Suprapubic skin (tissue), 4 donors: ENCODE data around the gene PRXL2A. TPM values are rescaled to one million over a fixed set of nuclear protein-coding genes. Genes with fewer than 3 reads are reported as not detected.
"Not testable (repeated sequence)": the region's sequence is repeated elsewhere in the genome, so short reads cannot be mapped to it uniquely, and the experiment has no call there.

Source experiments
- DNase-seq, 2 donors: peaks; one replicate each; pipeline ENCODE4 v3.0.0-alpha.2; 2019; ENCODE audit warnings: low spot score in 2 of 2
- H3K27ac ChIP-seq: fragments of 200-600 bp; sonication (generic); one replicate; pipeline ENCODE4 v1.5.1; 2019
- H3K27me3 ChIP-seq: fragments of 200-600 bp; sonication (generic); one replicate; pipeline ENCODE4 v1.5.1; 2019
- H3K36me3 ChIP-seq: fragments of 200-600 bp; sonication (generic); one replicate; pipeline ENCODE4 v1.5.1; 2019
- H3K4me1 ChIP-seq: fragments of 200-600 bp; sonication (generic); one replicate; pipeline ENCODE4 v1.5.1; 2019
- H3K4me3 ChIP-seq: fragments of 200-600 bp; sonication (generic); one replicate; pipeline ENCODE4 v1.5.1; 2019; ENCODE audit warnings: mild to moderate bottlenecking
- H3K9me3 ChIP-seq: fragments of 200-600 bp; sonication (generic); one replicate; pipeline ENCODE4 v1.5.1; 2019
- CTCF ChIP-seq, 2 donors: fragments of 200-600 bp in 1 of 2; fragments of 450-650 bp in 1 of 2; sonication (generic) in 1 of 2; IDR thresholded peaks; one replicate each; pipeline ENCODE4 v1.5.1; 2016 to 2019; ENCODE audit warnings: antibody characterized with exemption in 2 of 2, mild to moderate bottlenecking in 1 of 2, moderate library complexity in 1 of 2
- EP300 ChIP-seq: sonication (generic); formaldehyde crosslinking; IDR thresholded peaks from one replicate; pipeline ENCODE4 v1.6.1; 2017; ENCODE audit warnings: antibody characterized with exemption
- POLR2A ChIP-seq, 2 donors: fragments of 450-650 bp; IDR thresholded peaks; one replicate each; pipeline ENCODE4 v1.6.1; 2017; ENCODE audit warnings: antibody characterized with exemption in 2 of 2, mild to moderate bottlenecking in 2 of 2, moderate library complexity in 2 of 2
- POLR2AphosphoS5 ChIP-seq, 3 donors: sonication (generic); formaldehyde crosslinking; IDR thresholded peaks; one replicate each; pipeline ENCODE4 v1.6.1; 2017; ENCODE audit warnings: antibody characterized with exemption in 3 of 3
- WGBS: methylation state at CpG from one replicate; pipeline ENCODE4 v1.1.5; 2018; 5-methylcytosine and 5-hydroxymethylcytosine counted together
- total RNA-seq, 4 donors: library from RNA; depleted of rRNA; stranded (reverse); fragments of >200 nt; gene quantifications; one replicate each; pipeline ENCODE4 v1.1.0, GENCODE V29; 2016

Gene PRXL2A
- total RNA-seq, 4 donors from 2014 or later, result 91.0 to 106 (median 105) TPM

- Histone ChIP-seq H3K27ac (no peak overlapping the region), H3K4me1 (peaks cover 56% of the 10 kb centered on the region), H3K27me3 (no peaks in the 10 kb centered on the region), H3K9me3 (no peaks in the 10 kb centered on the region), H3K4me3 (no peak overlapping the region), H3K36me3 (no peaks in the 10 kb centered on the region)
- DNase-seq, result no peak
- TF ChIP-seq POLR2A (IDR thresholded peaks at IDR 0.05), result no peak
- no peak for TF ChIP-seq CTCF (IDR thresholded peaks at IDR 0.05)
- TF ChIP-seq POLR2AphosphoS5 (IDR thresholded peaks at IDR 0.05), result no peak
- WGBS, result 64% methylated on average over 3 of the region's 3 CpGs
These were observed 7.6 kb downstream of the PRXL2A start for GRCh38 chr10:80415734-80416478.

- no peak overlapping the region for H3K4me3 ChIP-seq
- no peaks in the 10 kb centered on the region for H3K9me3 ChIP-seq
- TF ChIP-seq CTCF (IDR thresholded peaks at IDR 0.05) (no peak), POLR2A (IDR thresholded peaks at IDR 0.05) (no peak), POLR2AphosphoS5 (IDR thresholded peaks at IDR 0.05) (no peak), EP300 (no peak)
- peak in 1 of 2 donors; percentile 73 for DNase-seq
- H3K4me1 ChIP-seq, result peaks cover 49% of the 10 kb centered on the region
- 54% methylated on average over 15 of the region's 15 CpGs for WGBS
- no peaks in the 10 kb centered on the region for H3K27me3 ChIP-seq
- H3K27ac ChIP-seq, result no peak overlapping the region
- H3K36me3 ChIP-seq, result no peaks in the 10 kb centered on the region
These were observed 8.2 kb downstream of the PRXL2A start for GRCh38 chr10:80416479-80417098.

- H3K27ac ChIP-seq, H3K4me3 ChIP-seq, DNase-seq, H3K9me3 ChIP-seq, H3K36me3 ChIP-seq, H3K27me3 ChIP-seq: not testable (repeated sequence)
- 81% methylated on average over 6 of the region's 6 CpGs for WGBS
- peaks cover 43% of the 10 kb centered on the region for H3K4me1 ChIP-seq
These were observed 8.9 kb downstream of the PRXL2A start for GRCh38 chr10:80417256-80417655.

GRCh38 chr10:80421050-80421706, 12.8 kb downstream of the PRXL2A start:
- peaks cover 23% of the 10 kb centered on the region for H3K36me3 ChIP-seq
- DNase-seq, result no peak
- no peaks in the 10 kb centered on the region for H3K27me3 ChIP-seq
- 92% methylated on average over 5 of the region's 5 CpGs for WGBS
- no peaks in the 10 kb centered on the region for H3K9me3 ChIP-seq
- peaks cover 5% of the 10 kb centered on the region for H3K4me1 ChIP-seq
- no peak for TF ChIP-seq POLR2A (IDR thresholded peaks at IDR 0.05)
- no peak for TF ChIP-seq POLR2AphosphoS5 (IDR thresholded peaks at IDR 0.05)
- no peak for TF ChIP-seq EP300
- no peak for TF ChIP-seq CTCF (IDR thresholded peaks at IDR 0.05)
- H3K27ac ChIP-seq, result no peak overlapping the region
- no peak overlapping the region for H3K4me3 ChIP-seq

GRCh38 chr10:80421707-80422536, 13.6 kb downstream of the PRXL2A start:
- WGBS, result 83% methylated on average over 8 of the region's 8 CpGs
- peaks cover under 1% of the 10 kb centered on the region for H3K4me1 ChIP-seq
- H3K4me3 ChIP-seq, result no peak overlapping the region
- peaks cover 30% of the 10 kb centered on the region for H3K36me3 ChIP-seq
- no peak for DNase-seq
- H3K9me3 ChIP-seq, result no peaks in the 10 kb centered on the region
- no peak overlapping the region for H3K27ac ChIP-seq
- H3K27me3 ChIP-seq, result no peaks in the 10 kb centered on the region
- TF ChIP-seq POLR2AphosphoS5 (IDR thresholded peaks at IDR 0.05) (no peak), EP300 (no peak), POLR2A (IDR thresholded peaks at IDR 0.05) (no peak), CTCF (IDR thresholded peaks at IDR 0.05) (no peak)
